ENCODE results near the gene CIB2.

- TF ChIP-seq POLR2A (IDR thresholded peaks at IDR 0.05) (no peak), CTCF (IDR thresholded peaks at IDR 0.05) (no peak)
Measured at GRCh38 chr15:78139578-78139977, 8.3 kb upstream of the CIB2 start.
